PFSK-1 (cell line): Measurements from ENCODE around the gene AHI1.

Source experiments
- FOXP2 ChIP-seq: optimal IDR thresholded peaks from 2 replicates; pipeline ENCODE3; 2011; ENCODE audit warnings: borderline replicate concordance, control low read depth, inconsistent platforms; ENCODE audit not compliant: insufficient read depth; ENCODE audit errors: extremely low read length, extremely low read depth
- POLR2AphosphoS5 ChIP-seq: IDR thresholded peaks from 2 replicates; pipeline ENCODE4 v1.6.1; 2012; ENCODE audit warnings: low read depth, mild to moderate bottlenecking, control low read depth, low read length, moderate library complexity
- REST ChIP-seq, 2 experiments: IDR thresholded peaks; 2 replicates each; pipeline versions ENCODE4 v1.6.1 to v1.8.0; 2011 to 2012; ENCODE audit warnings: low read depth in 2 of 2, low read length in 2 of 2, control low read depth in 1 of 2, inconsistent platforms in 1 of 2, mild to moderate bottlenecking in 1 of 2, moderate library complexity in 1 of 2; ENCODE audit not compliant: insufficient read depth in 1 of 2
- SIN3A ChIP-seq: IDR thresholded peaks from 2 replicates; pipeline ENCODE4 v1.6.1; 2012; ENCODE audit warnings: mild to moderate bottlenecking, low read length, moderate library complexity, borderline replicate concordance; ENCODE audit not compliant: insufficient read depth
- TAF1 ChIP-seq: IDR thresholded peaks from 2 replicates; pipeline ENCODE4 v1.6.1; 2012; ENCODE audit warnings: low read length, control low read depth, borderline replicate concordance; ENCODE audit not compliant: insufficient read depth

AHI1 gene

GRCh38 chr6:135324531-135324930 is 173.0 kb downstream of the AHI1 start:
- TF ChIP-seq SIN3A (no peak), REST (IDR thresholded peaks at IDR 0.05; ENCODE audit: insufficient read depth in 1 of 2, low read depth in 2 of 2, low read length in 2 of 2) (no peak), FOXP2 (no peak), TAF1 (no peak), POLR2AphosphoS5 (no peak)

- TF ChIP-seq SIN3A: no peak
- TF ChIP-seq FOXP2: no peak
- TF ChIP-seq REST (IDR thresholded peaks at IDR 0.05; ENCODE audit: insufficient read depth in 1 of 2, low read depth in 2 of 2, low read length in 2 of 2): no peak
- no peak for TF ChIP-seq POLR2AphosphoS5
- TF ChIP-seq TAF1: no peak
Measured at GRCh38 chr6:135323979-135324378, 173.6 kb downstream of the AHI1 start.

- TF ChIP-seq POLR2AphosphoS5 (no peak), TAF1 (no peak), FOXP2 (no peak), SIN3A (no peak), REST (IDR thresholded peaks at IDR 0.05; ENCODE audit: insufficient read depth in 1 of 2, low read depth in 2 of 2, low read length in 2 of 2) (no peak)
Measured at GRCh38 chr6:135323202-135323668, 174.3 kb downstream of the AHI1 start.

GRCh38 chr6:135322427-135323201 is 174.9 kb downstream of the AHI1 start:
- no peak for TF ChIP-seq REST (IDR thresholded peaks at IDR 0.05; ENCODE audit: insufficient read depth in 1 of 2, low read depth in 2 of 2, low read length in 2 of 2)
- TF ChIP-seq FOXP2: no peak
- TF ChIP-seq TAF1: no peak
- TF ChIP-seq SIN3A: no peak
- no peak for TF ChIP-seq POLR2AphosphoS5
